HG02885 (cell line): ENCODE results near the gene DET1.
"Not testable (repeated sequence)": the region's sequence is repeated elsewhere in the genome, so short reads cannot be mapped to it uniquely, and the experiment has no call there.

Source experiments
- ATAC-seq: cut with Tn5 transposase; IDR thresholded peaks from one replicate; pipeline ENCODE4 v1.9.1; 2021; ENCODE audit warnings: mild to moderate bottlenecking; ENCODE audit not compliant: unreplicated experiment, poor library complexity

The DET1 gene

GRCh38 chr15:88505721-88506120, 40.8 kb downstream of the DET1 start:
- no peak for ATAC-seq

GRCh38 chr15:88504445-88504844, 42.0 kb downstream of the DET1 start:
- no peak for ATAC-seq

- ATAC-seq = no peak
Measured at GRCh38 chr15:88498996-88499395, 47.5 kb downstream of the DET1 start.

GRCh38 chr15:88497109-88497765, 49.2 kb downstream of the DET1 start:
- no peak for ATAC-seq

- ATAC-seq = no peak
Measured at GRCh38 chr15:88493844-88494243, 52.6 kb downstream of the DET1 start.

- ATAC-seq = no peak
Measured at GRCh38 chr15:88491158-88491557, 55.3 kb downstream of the DET1 start.

GRCh38 chr15:88490036-88490435, 56.4 kb downstream of the DET1 start:
- no peak for ATAC-seq

GRCh38 chr15:88489321-88489720, 57.2 kb downstream of the DET1 start:
- no peak for ATAC-seq

- no peak for ATAC-seq
Measured at GRCh38 chr15:88487796-88488523, 58.5 kb downstream of the DET1 start.

GRCh38 chr15:88487178-88487795, 59.2 kb downstream of the DET1 start:
- no peak for ATAC-seq

GRCh38 chr15:88484682-88485331, 61.7 kb downstream of the DET1 start:
- ATAC-seq = no peak

GRCh38 chr15:88482263-88482662, 64.2 kb downstream of the DET1 start:
- no peak for ATAC-seq

- ATAC-seq = no peak
Measured at GRCh38 chr15:88480981-88481380, 65.5 kb downstream of the DET1 start.

- ATAC-seq = no peak
Measured at GRCh38 chr15:88479169-88479568, 67.3 kb downstream of the DET1 start.

GRCh38 chr15:88477904-88478303, 68.6 kb downstream of the DET1 start:
- ATAC-seq = no peak

- no peak for ATAC-seq
Measured at GRCh38 chr15:88477126-88477525, 69.4 kb downstream of the DET1 start.

GRCh38 chr15:88476635-88477060, 69.8 kb downstream of the DET1 start:
- peak; percentile 54 for ATAC-seq

- ATAC-seq = not testable (repeated sequence)
Measured at GRCh38 chr15:88473661-88474293, 72.7 kb downstream of the DET1 start.

GRCh38 chr15:88472225-88472624, 74.3 kb downstream of the DET1 start:
- no peak for ATAC-seq

- ATAC-seq = no peak
Measured at GRCh38 chr15:88470625-88471372, 75.7 kb downstream of the DET1 start.
